GM12878 (cell line): Measurements from ENCODE around the gene NEDD8.

Source experiments
- BCL3 ChIP-seq: IDR thresholded peaks from 2 replicates; pipeline ENCODE4 v1.6.1; 2011; ENCODE audit warnings: borderline replicate concordance, low read depth, mild to moderate bottlenecking, moderate library complexity, low read length; ENCODE audit not compliant: insufficient read depth, poor library complexity, severe bottlenecking
- CBX3 ChIP-seq: fragments of 200-600 bp; sonication (generic); IDR thresholded peaks from 2 replicates; pipeline ENCODE4 v1.6.1; 2016; ENCODE audit warnings: low read depth, borderline replicate concordance
- HCFC1 ChIP-seq: fragments of 150-350 bp; IDR thresholded peaks from 2 replicates; pipeline ENCODE4 v1.6.1; 2014; ENCODE audit warnings: low read length
- IKZF1 ChIP-seq: fragments of 450-650 bp; conservative IDR thresholded peaks from 2 replicates; pipeline ENCODE4 v1.6.1; 2017; ENCODE audit warnings: antibody characterized with exemption, mild to moderate bottlenecking
- RFX5 ChIP-seq: IDR thresholded peaks from 2 replicates; pipeline ENCODE4 v1.6.1; 2011; ENCODE audit warnings: low read depth, low read length, improper control_type of control experiment
- SMC3 ChIP-seq: IDR thresholded peaks from 2 replicates; pipeline ENCODE4 v1.6.1; 2011; ENCODE audit warnings: low read length, improper control_type of control experiment, borderline replicate concordance
- USF2 ChIP-seq: IDR thresholded peaks from 2 replicates; pipeline ENCODE4 v1.6.1; 2011; ENCODE audit warnings: low read depth, low read length, improper control_type of control experiment, borderline replicate concordance
- ZSCAN29 ChIP-seq: fragments of 450-650 bp; IDR thresholded peaks from 2 replicates; pipeline ENCODE4 v1.6.1; 2017; ENCODE audit warnings: mild to moderate bottlenecking, moderate library complexity
- TF ChIP-seq, protein P1 (sequence below), 3 experiments: IDR thresholded peaks in 2 of 3; conservative IDR thresholded peaks in 1 of 3; 2 replicates each; pipeline ENCODE4 v1.5.1; 2011; ENCODE audit warnings: low read depth in 3 of 3, low read length in 3 of 3, mild to moderate bottlenecking in 3 of 3, control low read depth in 2 of 3, moderate library complexity in 2 of 3, inconsistent platforms in 1 of 3, mixed read lengths in 1 of 3; ENCODE audit not compliant: control insufficient read depth in 2 of 3, insufficient read depth in 1 of 3; ENCODE audit errors: extremely low read depth in 1 of 3

GRCh38 chr14:24268225-24268624 is 36.1 kb upstream of the NEDD8 start:
- TF ChIP-seq ZSCAN29 = no peak
- TF ChIP-seq BCL3 = no peak
- no peak for TF ChIP-seq HCFC1
- TF ChIP-seq IKZF1 = no peak
- TF ChIP-seq SMC3 = no peak
- TF ChIP-seq RFX5 = no peak
- TF ChIP-seq USF2 = no peak
- no peak for TF ChIP-seq CBX3
- TF ChIP-seq, protein P1, sequence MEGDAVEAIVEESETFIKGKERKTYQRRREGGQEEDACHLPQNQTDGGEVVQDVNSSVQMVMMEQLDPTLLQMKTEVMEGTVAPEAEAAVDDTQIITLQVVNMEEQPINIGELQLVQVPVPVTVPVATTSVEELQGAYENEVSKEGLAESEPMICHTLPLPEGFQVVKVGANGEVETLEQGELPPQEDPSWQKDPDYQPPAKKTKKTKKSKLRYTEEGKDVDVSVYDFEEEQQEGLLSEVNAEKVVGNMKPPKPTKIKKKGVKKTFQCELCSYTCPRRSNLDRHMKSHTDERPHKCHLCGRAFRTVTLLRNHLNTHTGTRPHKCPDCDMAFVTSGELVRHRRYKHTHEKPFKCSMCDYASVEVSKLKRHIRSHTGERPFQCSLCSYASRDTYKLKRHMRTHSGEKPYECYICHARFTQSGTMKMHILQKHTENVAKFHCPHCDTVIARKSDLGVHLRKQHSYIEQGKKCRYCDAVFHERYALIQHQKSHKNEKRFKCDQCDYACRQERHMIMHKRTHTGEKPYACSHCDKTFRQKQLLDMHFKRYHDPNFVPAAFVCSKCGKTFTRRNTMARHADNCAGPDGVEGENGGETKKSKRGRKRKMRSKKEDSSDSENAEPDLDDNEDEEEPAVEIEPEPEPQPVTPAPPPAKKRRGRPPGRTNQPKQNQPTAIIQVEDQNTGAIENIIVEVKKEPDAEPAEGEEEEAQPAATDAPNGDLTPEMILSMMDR (IDR thresholded peaks at IDR 0.05 in 2 of 3, conservative IDR thresholded peaks at IDR 0.05 in 1 of 3; ENCODE audit: control insufficient read depth in 2 of 3, extremely low read depth in 1 of 3, insufficient read depth in 1 of 3, low read depth in 3 of 3, low read length in 3 of 3) = no peak
